GM12873 (cell line): ENCODE results near the gene CAVIN2.

Experiments used
- TF ChIP-seq, protein P1 (sequence below): IDR thresholded peaks from 2 replicates; pipeline ENCODE4 v1.5.1; 2012; ENCODE audit warnings: low read depth, mild to moderate bottlenecking, moderate library complexity, low read length, control low read depth; ENCODE audit not compliant: insufficient read depth; ENCODE audit errors: missing control alignments

Gene CAVIN2

DNA sequence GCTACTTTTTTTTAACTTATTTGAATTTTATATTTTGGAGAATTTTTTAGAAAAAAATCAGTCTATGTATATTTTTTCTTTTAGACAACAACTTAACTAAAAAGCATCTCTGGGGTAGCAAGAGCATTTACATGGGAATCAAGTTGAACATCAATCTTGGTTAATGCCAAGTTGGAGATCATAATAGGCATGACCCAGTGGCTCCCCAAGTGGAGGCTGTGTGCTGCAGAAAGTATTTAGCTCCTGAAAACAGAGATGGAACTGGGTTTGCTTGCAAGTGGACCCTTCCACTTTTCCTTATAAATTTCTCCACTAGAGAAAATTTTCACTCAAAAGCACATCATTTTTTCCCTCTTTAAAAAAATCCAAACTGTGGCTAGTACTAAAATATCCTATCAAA lies 23.9 kb upstream of the CAVIN2 start:
- TF ChIP-seq, protein P1, sequence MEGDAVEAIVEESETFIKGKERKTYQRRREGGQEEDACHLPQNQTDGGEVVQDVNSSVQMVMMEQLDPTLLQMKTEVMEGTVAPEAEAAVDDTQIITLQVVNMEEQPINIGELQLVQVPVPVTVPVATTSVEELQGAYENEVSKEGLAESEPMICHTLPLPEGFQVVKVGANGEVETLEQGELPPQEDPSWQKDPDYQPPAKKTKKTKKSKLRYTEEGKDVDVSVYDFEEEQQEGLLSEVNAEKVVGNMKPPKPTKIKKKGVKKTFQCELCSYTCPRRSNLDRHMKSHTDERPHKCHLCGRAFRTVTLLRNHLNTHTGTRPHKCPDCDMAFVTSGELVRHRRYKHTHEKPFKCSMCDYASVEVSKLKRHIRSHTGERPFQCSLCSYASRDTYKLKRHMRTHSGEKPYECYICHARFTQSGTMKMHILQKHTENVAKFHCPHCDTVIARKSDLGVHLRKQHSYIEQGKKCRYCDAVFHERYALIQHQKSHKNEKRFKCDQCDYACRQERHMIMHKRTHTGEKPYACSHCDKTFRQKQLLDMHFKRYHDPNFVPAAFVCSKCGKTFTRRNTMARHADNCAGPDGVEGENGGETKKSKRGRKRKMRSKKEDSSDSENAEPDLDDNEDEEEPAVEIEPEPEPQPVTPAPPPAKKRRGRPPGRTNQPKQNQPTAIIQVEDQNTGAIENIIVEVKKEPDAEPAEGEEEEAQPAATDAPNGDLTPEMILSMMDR = peak; percentile 23

GRCh38 chr2:191869781-191870180 lies 22.9 kb upstream of the CAVIN2 start:
- TF ChIP-seq, protein P1 = no peak

DNA sequence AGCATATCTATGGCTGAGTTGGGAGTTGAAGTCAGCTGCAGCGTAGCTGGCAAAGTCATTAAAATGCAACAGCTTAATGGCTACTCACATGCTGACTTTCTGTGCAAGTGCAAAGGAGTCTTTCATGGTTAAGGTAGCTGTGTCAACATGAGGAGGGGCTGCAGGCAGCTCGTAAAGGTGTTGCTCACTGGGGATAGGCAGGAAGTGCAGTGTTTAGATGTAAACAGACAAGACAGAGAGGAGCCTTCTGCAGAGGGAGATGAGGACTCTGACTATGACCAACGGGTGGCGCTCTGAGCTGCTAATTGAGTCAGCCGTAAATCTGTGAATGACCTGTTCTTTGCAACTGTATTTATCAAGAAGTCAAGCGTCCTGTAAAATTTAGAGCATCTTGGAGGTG lies 22.3 kb upstream of the CAVIN2 start:
- TF ChIP-seq, protein P1 = peak; percentile 58

GRCh38 chr2:191867507-191867847 lies 20.6 kb upstream of the CAVIN2 start:
- TF ChIP-seq, protein P1 = no peak

- TF ChIP-seq, protein P1 = no peak
Observed at GRCh38 chr2:191866675-191867506, 20.0 kb upstream of the CAVIN2 start.

GRCh38 chr2:191866195-191866594 lies 19.3 kb upstream of the CAVIN2 start:
- TF ChIP-seq, protein P1 = no peak

DNA sequence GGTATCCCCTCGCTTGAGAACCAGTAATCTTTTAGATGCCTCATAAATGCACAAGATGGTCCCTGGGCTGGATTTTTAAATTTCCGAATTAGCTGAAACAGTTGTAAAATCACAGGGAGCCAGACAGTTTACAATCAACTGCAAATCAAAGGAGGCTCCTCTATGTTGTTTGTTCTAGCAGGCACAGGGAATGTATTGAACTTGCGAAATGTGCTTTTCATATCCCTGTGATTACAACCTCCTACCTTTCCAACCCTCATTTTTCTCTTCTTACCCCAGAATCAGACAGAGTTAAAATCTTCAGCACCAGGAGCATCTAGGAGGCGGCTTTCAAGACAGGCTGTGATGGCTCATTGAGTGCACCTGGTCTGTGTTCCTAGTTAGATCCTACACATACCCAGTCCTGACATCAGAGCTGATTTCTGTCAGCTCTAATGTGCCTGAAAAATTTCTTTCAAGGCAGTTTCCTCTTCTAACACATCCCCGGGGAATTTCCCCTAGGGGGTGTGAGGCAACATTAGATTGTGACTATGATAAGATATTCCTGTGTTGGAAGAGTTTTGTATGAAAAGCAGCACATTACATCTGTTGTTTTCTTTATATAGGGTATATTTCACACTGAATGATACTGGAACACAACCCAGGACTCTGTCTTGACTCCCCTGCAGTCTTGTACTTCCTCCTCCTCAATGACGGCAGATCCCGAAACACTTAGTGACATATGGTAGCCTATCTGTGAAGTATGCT lies 17.9 kb upstream of the CAVIN2 start:
- TF ChIP-seq, protein P1 = no peak
